Melanocyte of skin (primary cell): ENCODE data around the gene TMEM114. TPM values are rescaled to one million over a fixed set of nuclear protein-coding genes. Genes with fewer than 3 reads are reported as not detected.

ENCODE experiments used
- total RNA-seq, 2 donors: library from RNA; depleted of rRNA; stranded (reverse); fragments of >200 nt; gene quantifications; 2 replicates each; pipeline ENCODE4 v1.2.3, GENCODE V29; 2012

Gene TMEM114
- total RNA-seq: not detected

DNA sequence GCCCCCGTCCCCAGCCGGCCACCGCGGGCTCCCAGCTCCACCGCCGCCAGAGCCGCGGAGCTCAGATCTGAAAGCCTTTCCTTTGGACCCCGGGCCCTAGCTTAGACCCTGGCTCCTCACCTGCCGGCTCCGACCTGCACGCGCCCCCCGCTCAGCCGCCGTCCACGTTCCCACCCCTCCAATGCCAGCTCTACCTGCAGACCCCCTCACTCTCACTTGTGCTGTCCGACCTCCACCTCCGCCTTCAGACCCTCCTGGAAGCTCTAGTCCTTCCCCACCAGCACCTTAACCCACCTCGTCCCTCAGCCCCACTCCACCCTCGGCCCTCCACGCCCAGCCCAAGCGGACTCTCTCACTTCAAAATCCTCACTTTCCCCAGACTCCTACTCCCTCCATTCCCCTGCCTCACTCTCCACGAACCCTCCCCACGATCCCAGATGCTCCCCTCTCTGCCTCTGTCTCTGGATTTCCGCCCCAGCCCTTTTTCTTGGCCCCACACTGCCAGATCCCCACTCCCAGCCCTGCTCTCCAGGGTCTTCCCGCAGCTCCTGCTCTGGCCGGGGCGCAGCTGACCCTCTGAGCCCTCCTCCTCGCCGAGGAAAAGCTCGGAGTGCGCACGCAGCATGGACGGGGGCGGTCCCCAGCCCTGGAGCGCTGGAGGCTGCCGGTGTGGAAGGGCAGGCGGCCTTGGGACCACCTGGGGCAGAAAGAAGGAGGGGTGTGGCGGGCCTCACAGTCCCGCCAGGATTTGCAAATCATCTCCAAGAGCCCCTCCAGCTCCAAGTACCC lies at the start of gene TMEM114:
Gene TMEM114, minus strand, starts transcription at position 612 of the 789 bp plus-strand sequence. CDS start 673 bp downstream, outside the sequence.

DNA sequence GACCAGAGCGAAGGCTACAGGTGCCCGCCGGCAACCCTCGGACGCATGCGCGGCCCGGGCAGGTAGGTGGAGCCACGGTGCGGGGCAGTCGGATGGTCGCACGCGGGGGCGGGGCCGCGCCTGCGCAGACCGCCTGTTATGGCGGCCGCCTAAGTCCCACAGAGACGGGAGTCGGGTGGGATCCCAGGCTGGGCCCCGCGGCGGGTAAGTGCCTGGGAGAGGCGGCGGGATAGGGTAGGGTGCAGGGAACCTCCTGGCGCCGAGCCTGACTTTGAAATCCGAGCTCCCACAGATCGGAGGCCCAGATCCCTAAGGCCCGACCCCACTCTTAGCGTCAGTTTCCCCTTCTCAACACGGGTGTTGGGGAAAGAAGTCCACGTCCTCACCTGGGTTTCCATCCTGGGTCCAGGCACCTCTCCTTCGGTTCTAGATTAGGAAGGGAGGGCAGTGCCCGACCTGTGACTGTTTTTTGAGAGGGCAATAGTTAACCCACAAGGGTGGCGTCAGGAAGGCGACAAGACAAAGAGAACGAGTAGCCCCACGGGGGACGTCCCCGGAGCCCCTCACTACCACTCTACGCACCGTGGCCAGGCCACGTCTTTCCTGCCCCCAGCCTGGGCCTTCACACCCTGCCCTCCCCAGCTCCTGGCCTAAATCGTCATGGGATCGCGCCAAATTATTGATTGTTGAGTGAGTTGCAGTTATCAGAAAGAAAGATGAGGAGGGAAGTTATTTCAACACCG lies 31.4 kb upstream of the TMEM114 start, which contains the start of gene METTL22:
Gene METTL22, plus strand, starts transcription at position 127 of the 743 bp plus-strand sequence. CDS start 3,968 bp downstream, outside the sequence.

Other genes starting within 250 kb of the TMEM114 start
- gene METTL22, start 31.2 kb upstream of the TMEM114 start, total RNA-seq: 10 to 100 TPM; 17.0 to 21.0 TPM
- 1 to 10 TPM; 3.3 to 6.5 TPM for gene ABAT, start 84.1 kb upstream of the TMEM114 start, total RNA-seq
- 1 to 10 TPM; 5.2 to 6.3 TPM for gene TMEM186, start 207.1 kb upstream of the TMEM114 start, total RNA-seq
- gene PMM2, start 207.3 kb upstream of the TMEM114 start, total RNA-seq: 10 to 100 TPM; 24.1 to 34.0 TPM